H9 (cell line): ENCODE data around the gene AGO3. TPM values are rescaled to one million over a fixed set of nuclear protein-coding genes. Genes with fewer than 3 reads are reported as not detected.

ENCODE experiments used
- DNase-seq: peaks from one replicate; pipeline ENCODE4 v3.0.0-alpha.2; 2017
- H2AFZ ChIP-seq: one replicate; pipeline ENCODE4 v1.6.1; 2013; ENCODE audit warnings: mild to moderate bottlenecking, low read length, control low read depth, moderate library complexity
- H2AK5ac ChIP-seq: 2 replicates; pipeline ENCODE4 v1.6.1; 2013; ENCODE audit warnings: low read length, control low read depth, mixed read lengths; ENCODE audit not compliant: insufficient read length
- H2BK120ac ChIP-seq: one replicate; pipeline ENCODE4 v1.6.1; 2013; ENCODE audit warnings: low read depth, mild to moderate bottlenecking, low read length, control low read depth, inconsistent platforms; ENCODE audit not compliant: poor library complexity, severe bottlenecking
- H2BK12ac ChIP-seq: 2 replicates; pipeline ENCODE4 v1.6.1; 2013; ENCODE audit warnings: low read length, control low read depth, mixed read lengths, low read depth; ENCODE audit not compliant: insufficient read length
- H2BK15ac ChIP-seq: 2 replicates; pipeline ENCODE4 v1.6.1; 2013; ENCODE audit warnings: low read depth, low read length, control low read depth
- H2BK20ac ChIP-seq: one replicate; pipeline ENCODE4 v1.6.1; 2013; ENCODE audit warnings: low read depth, mild to moderate bottlenecking, low read length, control low read depth, inconsistent platforms; ENCODE audit not compliant: poor library complexity, severe bottlenecking
- H2BK5ac ChIP-seq: 2 replicates; pipeline ENCODE4 v1.6.1; 2013; ENCODE audit warnings: low read length, control low read depth, mixed read lengths; ENCODE audit not compliant: insufficient read length
- H3K14ac ChIP-seq: 2 replicates; pipeline ENCODE4 v1.6.1; 2013; ENCODE audit warnings: low read length, control low read depth; ENCODE audit not compliant: insufficient read depth
- H3K18ac ChIP-seq: 2 replicates; pipeline ENCODE4 v1.6.1; 2013; ENCODE audit warnings: low read depth, mild to moderate bottlenecking, mixed read lengths, low read length, control low read depth; ENCODE audit not compliant: insufficient read length
- H3K23ac ChIP-seq: 2 replicates; pipeline ENCODE4 v1.6.1; 2013; ENCODE audit warnings: low read length, control low read depth, mixed read lengths, low read depth; ENCODE audit not compliant: insufficient read length
- H3K23me2 ChIP-seq: 2 replicates; pipeline ENCODE4 v1.6.1; 2013; ENCODE audit warnings: low read depth, mild to moderate bottlenecking, mixed read lengths, low read length, control low read depth; ENCODE audit not compliant: insufficient read length, poor library complexity, severe bottlenecking
- H3K27ac ChIP-seq: 2 replicates; pipeline ENCODE4 v1.5.1; 2013; ENCODE audit warnings: low read length, control low read depth, mixed read lengths, low read depth; ENCODE audit not compliant: insufficient read length
- H3K27me3 ChIP-seq: 2 replicates; pipeline ENCODE4 v1.6.1; 2013; ENCODE audit warnings: low read length, control low read depth, inconsistent platforms; ENCODE audit not compliant: insufficient read depth
- H3K4ac ChIP-seq: 2 replicates; pipeline ENCODE4 v1.6.1; 2013; ENCODE audit warnings: low read depth, mild to moderate bottlenecking, control low read depth, inconsistent platforms, low read length, moderate library complexity
- H3K4me1 ChIP-seq: 2 replicates; pipeline ENCODE4 v1.6.1; 2013; ENCODE audit warnings: low read length, control low read depth, inconsistent platforms; ENCODE audit not compliant: insufficient read depth
- H3K4me2 ChIP-seq: 2 replicates; pipeline ENCODE4 v1.6.1; 2013; ENCODE audit warnings: low read length, control low read depth, mixed read lengths; ENCODE audit not compliant: insufficient read length, insufficient read depth
- H3K56ac ChIP-seq: 2 replicates; pipeline ENCODE4 v1.6.1; 2013; ENCODE audit warnings: low read depth, mild to moderate bottlenecking, mixed read lengths, low read length, control low read depth; ENCODE audit not compliant: insufficient read length
- H3K79me1 ChIP-seq: 2 replicates; pipeline ENCODE4 v1.6.1; 2013; ENCODE audit warnings: low read depth, mild to moderate bottlenecking, moderate library complexity, low read length, control low read depth, inconsistent platforms; ENCODE audit not compliant: insufficient read depth, poor library complexity, severe bottlenecking
- H3K79me2 ChIP-seq: 2 replicates; pipeline ENCODE4 v1.6.1; 2013; ENCODE audit warnings: low read length, control low read depth, inconsistent platforms; ENCODE audit not compliant: insufficient read depth
- H3K9ac ChIP-seq: 2 replicates; pipeline ENCODE4 v1.6.1; 2013; ENCODE audit warnings: low read length, control low read depth, mixed read lengths; ENCODE audit not compliant: insufficient read length; ENCODE audit errors: extremely low read depth
- H3K9me3 ChIP-seq: one replicate; pipeline ENCODE4 v1.6.1; 2013; ENCODE audit warnings: low read depth, low read length, inconsistent platforms; ENCODE audit not compliant: control insufficient read depth
- H3T11ph ChIP-seq: one replicate; pipeline ENCODE4 v1.6.1; 2013; ENCODE audit warnings: mild to moderate bottlenecking, low read length, control low read depth, inconsistent platforms
- H4K20me1 ChIP-seq: one replicate; pipeline ENCODE4 v1.6.1; 2013; ENCODE audit not compliant: control insufficient read depth, insufficient read length, insufficient read depth
- H4K5ac ChIP-seq: 2 replicates; pipeline ENCODE4 v1.6.1; 2013; ENCODE audit warnings: low read depth, mild to moderate bottlenecking, mixed read lengths, low read length, control low read depth; ENCODE audit not compliant: insufficient read length
- H4K8ac ChIP-seq: replicated peaks from 2 replicates; pipeline ENCODE4 v1.6.1; 2013; ENCODE audit warnings: low read length, control low read depth, mixed read lengths, low read depth; ENCODE audit not compliant: insufficient read length
- H4K91ac ChIP-seq: 2 replicates; pipeline ENCODE4 v1.6.1; 2013; ENCODE audit warnings: low read depth, mild to moderate bottlenecking, moderate library complexity, mixed read lengths, low read length, control low read depth; ENCODE audit not compliant: insufficient read length
- H3K27ac Mint-ChIP-seq, 3 experiments: 2 replicates in 2 of 3; 3 replicates in 1 of 3; pipeline ENCODE4 v1.8.0; 2020 to 2021; ENCODE audit warnings: mixed read lengths in 3 of 3, mild to moderate bottlenecking in 1 of 3, moderate library complexity in 1 of 3
- H3K27me3 Mint-ChIP-seq: 2 replicates; pipeline ENCODE4 v1.8.0; 2021; ENCODE audit warnings: low read depth, mild to moderate bottlenecking, moderate library complexity, mixed read lengths
- H3K36me3 Mint-ChIP-seq, 3 experiments: 2 replicates in 2 of 3; 3 replicates in 1 of 3; pipeline ENCODE4 v1.8.0; 2020 to 2021; ENCODE audit warnings: low read depth in 3 of 3, mixed read lengths in 3 of 3; ENCODE audit not compliant: insufficient read depth in 1 of 3
- H3K4me1 Mint-ChIP-seq, 2 experiments: 2 replicates each; pipeline ENCODE4 v1.8.0; 2020; ENCODE audit warnings: mixed read lengths in 2 of 2
- H3K4me3 Mint-ChIP-seq, 2 experiments: 2 replicates in 1 of 2; 3 replicates in 1 of 2; pipeline ENCODE4 v1.8.0; 2020 to 2021; ENCODE audit warnings: mild to moderate bottlenecking in 2 of 2, mixed read lengths in 2 of 2, moderate library complexity in 1 of 2
- H3K9me3 Mint-ChIP-seq, 2 experiments: 2 replicates in 1 of 2; 3 replicates in 1 of 2; pipeline ENCODE4 v1.8.0; 2020; ENCODE audit warnings: mild to moderate bottlenecking in 2 of 2, mixed read lengths in 2 of 2, moderate library complexity in 1 of 2
- WGBS: extraction: QIAGEN DNeasy Blood & Tissue Kit; methylation state at CpG from one replicate; pipeline ENCODE4 v1.1.7; 2013; ENCODE audit warnings: missing lambda C conversion rate, low lambda C conversion rate, mixed read lengths; ENCODE audit not compliant: insufficient read length; ENCODE audit errors: extremely low coverage; 5-methylcytosine and 5-hydroxymethylcytosine counted together
- total RNA-seq: library from RNA; stranded (reverse); gene quantifications from 2 replicates; pipeline ENCODE4 v1.2.1, GENCODE V29; 2021
- TF ChIP-seq, protein P1 (sequence below): fragments of 200-600 bp; sonication (generic); conservative IDR thresholded peaks from 3 replicates; pipeline ENCODE4 v1.8.0; 2021; ENCODE audit warnings: antibody characterized with exemption, mild to moderate bottlenecking

The AGO3 gene
- total RNA-seq, 1 experiment from 2014 or later, result 27.0 TPM

DNA sequence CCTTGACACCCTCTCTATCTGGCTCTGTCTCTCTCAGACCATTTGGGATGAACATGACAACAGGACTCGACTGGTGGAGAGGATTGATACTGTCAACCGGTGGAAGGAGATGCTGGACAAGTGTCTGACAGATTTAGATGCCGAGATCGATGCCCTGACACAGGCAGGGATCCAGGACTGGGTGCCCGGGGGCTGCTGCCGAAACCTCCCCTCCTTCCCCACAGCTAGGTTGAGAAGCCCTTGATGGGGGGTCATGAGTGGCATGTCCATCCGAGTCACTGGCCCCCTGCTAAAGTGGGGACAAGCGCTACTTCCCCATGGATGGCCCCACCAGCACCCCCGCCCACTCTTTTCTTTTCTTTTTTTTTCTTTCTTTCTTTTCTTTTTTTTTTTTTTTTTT lies 154.2 kb downstream of the AGO3 start:
- Histone ChIP-seq H3K9me3 (no peaks in the 10 kb centered on the region), H3K79me2 (peaks cover 2% of the 10 kb centered on the region; the same call in 1 of the 2 replicates), H2BK12ac (no peak overlapping the region), H3K27ac (no peak overlapping the region), H2BK5ac (no peak overlapping the region), H3K14ac (no peak overlapping the region), H3K18ac (no peak overlapping the region), H2BK20ac (no peak overlapping the region), H3K56ac (no peak overlapping the region), H2BK120ac (no peak overlapping the region), H3K27me3 (no peaks in the 10 kb centered on the region), H3K4me2 (no peak overlapping the region), H4K91ac (no peak overlapping the region), H3K23me2 (peaks cover 14% of the 10 kb centered on the region), H4K8ac (no peak overlapping the region), H2BK15ac (no peak overlapping the region), H3K9ac (no peak overlapping the region), H3T11ph (no peak overlapping the region), H3K4ac (no peak overlapping the region), H3K4me1 (no peaks in the 10 kb centered on the region), H3K79me1 (no peaks in the 10 kb centered on the region), H2AFZ (no peak overlapping the region), H3K23ac (no peak overlapping the region), H4K5ac (no peak overlapping the region), H4K20me1 (no peaks in the 10 kb centered on the region), H2AK5ac (no peak overlapping the region)
- TF ChIP-seq, protein P1, sequence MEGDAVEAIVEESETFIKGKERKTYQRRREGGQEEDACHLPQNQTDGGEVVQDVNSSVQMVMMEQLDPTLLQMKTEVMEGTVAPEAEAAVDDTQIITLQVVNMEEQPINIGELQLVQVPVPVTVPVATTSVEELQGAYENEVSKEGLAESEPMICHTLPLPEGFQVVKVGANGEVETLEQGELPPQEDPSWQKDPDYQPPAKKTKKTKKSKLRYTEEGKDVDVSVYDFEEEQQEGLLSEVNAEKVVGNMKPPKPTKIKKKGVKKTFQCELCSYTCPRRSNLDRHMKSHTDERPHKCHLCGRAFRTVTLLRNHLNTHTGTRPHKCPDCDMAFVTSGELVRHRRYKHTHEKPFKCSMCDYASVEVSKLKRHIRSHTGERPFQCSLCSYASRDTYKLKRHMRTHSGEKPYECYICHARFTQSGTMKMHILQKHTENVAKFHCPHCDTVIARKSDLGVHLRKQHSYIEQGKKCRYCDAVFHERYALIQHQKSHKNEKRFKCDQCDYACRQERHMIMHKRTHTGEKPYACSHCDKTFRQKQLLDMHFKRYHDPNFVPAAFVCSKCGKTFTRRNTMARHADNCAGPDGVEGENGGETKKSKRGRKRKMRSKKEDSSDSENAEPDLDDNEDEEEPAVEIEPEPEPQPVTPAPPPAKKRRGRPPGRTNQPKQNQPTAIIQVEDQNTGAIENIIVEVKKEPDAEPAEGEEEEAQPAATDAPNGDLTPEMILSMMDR, result no peak
- Mint-ChIP-seq H3K4me1 (peaks cover 21 to 30% of the 10 kb centered on the region in 2 experiments), H3K4me3 (no peak overlapping the region; a peak in 1 of 5 replicates), H3K27me3 (peaks cover 14% of the 10 kb centered on the region), H3K27ac (no peak overlapping the region), H3K9me3 (no peaks in the 10 kb centered on the region; a peak in 1 of 5 replicates), H3K36me3 (peaks cover 2 to 7% (median 3%) of the 10 kb centered on the region in 3 experiments; a peak in 4 of 7 replicates)
- no peak for DNase-seq
- no CpG with 5 or more reads among the region's 9 CpGs for WGBS
